ENCODE data around the gene MCF2L.

GRCh38 chr13:113091891-113092775 lies 123.1 kb downstream of the MCF2L start:
- no peak for TF ChIP-seq CTCF (IDR thresholded peaks at IDR 0.05)
- TF ChIP-seq POLR2A (IDR thresholded peaks at IDR 0.05): no peak
